Measurements from ENCODE around the gene EXOC2.

GRCh38 chr6:686497-686896, 6.4 kb downstream of the EXOC2 start:
- TF ChIP-seq POLR2A (IDR thresholded peaks at IDR 0.05; ENCODE audit: low read depth, low read length) (no peak), NFXL1 (IDR thresholded peaks at IDR 0.05; ENCODE audit: borderline replicate concordance) (no peak), MEF2A (IDR thresholded peaks at IDR 0.05; ENCODE audit: insufficient read depth, low read depth, low read length) (no peak), USF2 (IDR thresholded peaks at IDR 0.05; ENCODE audit: borderline replicate concordance, low read depth, low read length) (no peak), NR2C2 (IDR thresholded peaks at IDR 0.05; ENCODE audit: borderline replicate concordance, control insufficient read depth, insufficient read length, low read depth) (no peak), ZNF274 (IDR thresholded peaks at IDR 0.05; ENCODE audit: insufficient read depth, insufficient read length) (no peak), SUZ12 (IDR thresholded peaks at IDR 0.05; ENCODE audit: unreplicated experiment) (no peak), NFIC (IDR thresholded peaks at IDR 0.05; ENCODE audit: low read depth, low read length) (no peak)
